Activated CD8-positive, alpha-beta T cell treated with anti-CD3 and anti-CD28 coated beads, Interleukin-2, amount 10 ng/mL, durations not matched to agents 7 days and 5 days (primary cell): ENCODE data around the gene ADGRD1. TPM values are rescaled to one million over a fixed set of nuclear protein-coding genes. Genes with fewer than 3 reads are reported as not detected.

Experiments used
- ATAC-seq: fragments of 150-1000 bp; cut with Tn5 transposase; one replicate; pipeline ENCODE4 v1.10.0; 2021; ENCODE audit warnings: moderate library complexity
- CTCF ChIA-PET: fragments of 350-600 bp; sonication (Branson Sonifier 250); formaldehyde crosslinking; loops from one replicate; lab custom pipeline; 2021; ENCODE audit warnings: antibody characterized with exemption; lab: Charles Lee
- POLR2A ChIA-PET: fragments of 350-600 bp; sonication (Branson Sonifier 250); formaldehyde crosslinking; loops from one replicate; lab custom pipeline; 2021; ENCODE audit warnings: antibody characterized with exemption; lab: Charles Lee
- DNase-seq: peaks from one replicate; pipeline ENCODE4 v3.0.0-alpha.2; 2020
- H3K27ac Mint-ChIP-seq: one replicate; pipeline ENCODE4 v1.8.0; 2021; ENCODE audit warnings: mild to moderate bottlenecking, mixed read lengths
- H3K27me3 Mint-ChIP-seq: one replicate; pipeline ENCODE4 v1.8.0; 2021; ENCODE audit warnings: low read depth, mixed read lengths
- H3K36me3 Mint-ChIP-seq: one replicate; pipeline ENCODE4 v1.8.0; 2021; ENCODE audit warnings: low read depth, mixed read lengths
- H3K4me1 Mint-ChIP-seq: one replicate; pipeline ENCODE4 v1.8.0; 2021; ENCODE audit warnings: low read depth, mixed read lengths
- H3K4me3 Mint-ChIP-seq: one replicate; pipeline ENCODE4 v1.8.0; 2021; ENCODE audit warnings: mild to moderate bottlenecking, mixed read lengths
- H3K9me3 Mint-ChIP-seq: one replicate; pipeline ENCODE4 v1.8.0; 2022; ENCODE audit warnings: mixed read lengths; ENCODE audit not compliant: insufficient read depth
- total RNA-seq, 2 experiments: library from RNA; stranded (reverse); gene quantifications; one replicate each; pipeline ENCODE4 v1.2.3, GENCODE V29; 2021

The ADGRD1 gene
- total RNA-seq, 2 experiments from 2014 or later = not detected

DNA sequence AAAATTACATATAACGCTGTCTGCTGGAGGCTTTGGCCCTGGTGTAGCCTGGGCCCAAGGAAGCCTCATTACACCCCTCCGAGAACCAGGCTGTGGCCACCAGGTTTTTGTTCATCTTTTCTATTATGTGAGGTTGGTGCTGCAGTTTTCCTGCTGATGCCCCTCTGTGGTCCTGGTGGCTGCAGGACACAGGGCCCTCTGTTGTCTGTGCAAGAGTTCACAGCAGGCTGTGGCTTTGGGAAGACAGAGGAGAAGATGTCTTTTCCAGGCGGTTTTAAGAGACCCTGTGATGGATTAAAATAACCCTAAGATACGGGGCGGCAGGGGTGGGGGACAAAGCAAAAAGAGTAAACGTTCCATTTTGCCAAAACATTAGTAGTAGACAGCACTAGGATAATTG lies 121.5 kb downstream of the ADGRD1 start:
- H3K27me3 Mint-ChIP-seq = peaks cover 4% of the 10 kb centered on the region
- POLR2A ChIA-PET = no interaction called here
- H3K36me3 Mint-ChIP-seq = no peaks in the 10 kb centered on the region
- no peak for DNase-seq
- no peaks in the 10 kb centered on the region for H3K4me1 Mint-ChIP-seq
- H3K27ac Mint-ChIP-seq = no peak overlapping the region
- no peak overlapping the region for H3K4me3 Mint-ChIP-seq
- H3K9me3 Mint-ChIP-seq = no peaks in the 10 kb centered on the region
- CTCF ChIA-PET = no interaction called here
- no peak for ATAC-seq

DNA sequence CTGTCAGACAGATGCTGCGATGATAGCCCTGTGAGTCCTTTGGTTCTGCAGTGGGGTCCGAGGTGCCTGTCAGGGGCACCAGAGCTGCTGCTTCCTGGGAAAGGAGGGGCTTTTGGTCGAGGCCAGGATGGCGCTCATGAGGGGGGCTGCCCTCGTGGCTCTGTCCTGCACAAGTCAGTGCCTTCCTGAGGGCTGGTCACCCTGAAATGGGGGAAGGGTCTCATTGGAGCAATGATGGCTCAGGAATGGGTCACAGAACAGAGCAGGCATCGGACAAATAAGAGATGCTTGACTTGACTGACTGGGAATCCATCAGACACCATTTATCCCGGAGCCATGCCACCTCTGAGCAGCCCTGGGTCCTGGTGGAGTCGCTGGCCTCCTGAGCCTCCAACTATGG lies 121.9 kb downstream of the ADGRD1 start:
- no peaks in the 10 kb centered on the region for H3K4me1 Mint-ChIP-seq
- CTCF ChIA-PET = no interaction called here
- no peak for DNase-seq
- POLR2A ChIA-PET = no interaction called here
- no peak for ATAC-seq
- H3K36me3 Mint-ChIP-seq = no peaks in the 10 kb centered on the region
- no peak overlapping the region for H3K27ac Mint-ChIP-seq
- H3K9me3 Mint-ChIP-seq = no peaks in the 10 kb centered on the region
- H3K27me3 Mint-ChIP-seq = peaks cover 4% of the 10 kb centered on the region
- no peak overlapping the region for H3K4me3 Mint-ChIP-seq

DNA sequence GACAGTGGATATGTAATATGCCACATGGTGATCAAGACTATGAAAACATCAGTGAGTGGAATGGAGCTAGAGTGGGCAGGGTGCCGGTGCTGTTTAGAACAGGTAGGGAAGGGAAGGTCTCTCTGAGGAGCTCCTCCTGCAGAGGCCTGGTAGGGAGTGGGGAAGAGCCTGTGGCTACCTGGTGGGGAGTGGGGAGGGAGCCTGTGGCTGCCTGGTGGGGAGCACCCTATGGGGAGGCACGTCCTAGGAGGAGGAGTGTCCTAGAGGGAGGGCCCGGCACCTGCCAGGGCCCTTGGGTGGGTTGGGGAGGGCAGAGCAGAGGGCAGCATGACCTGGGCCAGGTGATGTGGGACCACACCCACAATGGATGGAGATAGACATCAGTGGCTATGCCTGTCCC lies 122.6 kb downstream of the ADGRD1 start:
- H3K36me3 Mint-ChIP-seq = no peaks in the 10 kb centered on the region
- ChIA-PET CTCF (no interaction called here), POLR2A (no interaction called here)
- H3K27me3 Mint-ChIP-seq = peaks cover 4% of the 10 kb centered on the region
- no peak overlapping the region for H3K27ac Mint-ChIP-seq
- DNase-seq (no peak), ATAC-seq (no peak)
- H3K4me3 Mint-ChIP-seq = no peak overlapping the region
- H3K9me3 Mint-ChIP-seq = no peaks in the 10 kb centered on the region
- H3K4me1 Mint-ChIP-seq = no peaks in the 10 kb centered on the region

DNA sequence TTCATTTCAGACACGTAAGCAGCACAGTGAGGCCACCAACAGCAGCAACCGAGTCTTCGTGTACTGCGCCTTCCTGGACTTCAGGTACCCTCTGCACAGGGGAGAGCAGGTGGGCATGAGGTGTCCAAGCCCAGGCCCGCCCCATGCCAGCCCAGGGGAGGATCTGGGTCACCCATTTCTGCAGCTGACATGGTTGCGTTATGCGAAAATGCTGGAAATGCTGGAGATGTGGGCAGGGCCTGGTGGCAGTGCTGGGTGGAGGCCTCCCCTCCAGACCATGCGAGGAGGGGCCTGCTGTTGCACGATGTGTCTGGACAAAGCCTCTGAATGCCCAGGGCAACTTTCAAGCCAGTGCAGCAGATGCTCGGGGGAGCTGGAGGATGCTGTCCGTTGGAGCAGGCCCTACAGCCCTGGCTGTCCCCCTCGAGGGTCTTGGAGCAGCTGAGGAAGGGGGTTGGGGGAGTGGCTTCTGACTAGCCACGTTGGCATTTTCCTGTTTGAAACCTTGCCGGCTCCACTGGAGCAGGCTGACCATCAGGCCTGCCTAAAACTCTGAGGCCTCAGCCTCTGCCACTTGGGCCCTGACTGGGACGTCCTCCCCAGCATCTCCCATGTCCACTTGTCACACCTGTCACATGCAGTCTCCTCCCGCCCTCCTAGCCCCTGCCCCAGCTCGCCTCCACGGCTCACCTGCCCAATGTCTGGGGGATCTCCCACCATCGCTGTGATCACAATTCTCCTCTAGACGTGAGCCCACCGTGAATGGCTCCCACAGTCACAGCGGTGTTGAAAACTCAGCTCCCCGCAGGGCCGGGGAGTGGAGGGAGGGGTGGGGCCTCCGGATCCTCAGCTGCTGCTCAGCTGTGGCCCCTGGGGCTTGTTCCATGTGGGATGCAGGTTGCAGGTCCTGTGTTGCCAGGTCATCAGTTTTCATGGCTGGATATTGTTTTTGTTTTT lies 123.4 kb downstream of the ADGRD1 start:
- H3K4me1 Mint-ChIP-seq = no peaks in the 10 kb centered on the region
- no peak for DNase-seq
- H3K27me3 Mint-ChIP-seq = peaks cover 5% of the 10 kb centered on the region
- ChIA-PET POLR2A (no interaction called here), CTCF (interaction anchor here (0.8 kb wide), 1 partner anchor 28 kb away, joined by 3 read pairs; no protein-coding TSS in a partner anchor)
- H3K27ac Mint-ChIP-seq = no peak overlapping the region
- no peak for ATAC-seq
- H3K4me3 Mint-ChIP-seq = no peak overlapping the region
- no peaks in the 10 kb centered on the region for H3K9me3 Mint-ChIP-seq
- H3K36me3 Mint-ChIP-seq = no peaks in the 10 kb centered on the region

DNA sequence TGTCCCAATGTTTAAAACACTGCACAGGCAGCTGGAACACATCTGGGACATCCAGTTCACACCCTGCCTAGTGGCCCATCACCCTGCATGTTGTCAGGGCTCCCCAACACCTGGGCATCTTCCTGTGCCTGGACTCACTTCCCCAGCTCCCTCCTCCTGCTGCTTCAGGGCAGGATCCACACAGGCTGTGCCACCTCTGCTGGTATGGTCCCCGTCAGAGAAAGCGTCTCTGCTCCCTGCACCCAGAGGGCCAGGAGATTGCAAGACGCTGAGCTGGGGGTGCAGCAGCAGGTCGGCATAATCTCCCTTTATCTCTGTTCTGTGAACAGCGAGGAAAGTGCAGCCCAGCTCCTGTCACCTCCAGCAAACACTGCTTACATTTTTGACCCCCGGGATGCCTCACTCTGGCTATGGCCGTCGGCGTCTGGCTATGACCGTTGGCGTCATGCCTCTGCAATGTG lies 124.3 kb downstream of the ADGRD1 start:
- peaks cover 7% of the 10 kb centered on the region for H3K27me3 Mint-ChIP-seq
- CTCF ChIA-PET = interaction anchor here (0.8 kb wide), 1 partner anchor 27 kb away, joined by 3 read pairs; no protein-coding TSS in a partner anchor
- POLR2A ChIA-PET = no interaction called here
- no peak overlapping the region for H3K27ac Mint-ChIP-seq
- no peak for ATAC-seq
- H3K4me3 Mint-ChIP-seq = no peak overlapping the region
- no peaks in the 10 kb centered on the region for H3K36me3 Mint-ChIP-seq
- no peaks in the 10 kb centered on the region for H3K9me3 Mint-ChIP-seq
- no peaks in the 10 kb centered on the region for H3K4me1 Mint-ChIP-seq
- no peak for DNase-seq

DNA sequence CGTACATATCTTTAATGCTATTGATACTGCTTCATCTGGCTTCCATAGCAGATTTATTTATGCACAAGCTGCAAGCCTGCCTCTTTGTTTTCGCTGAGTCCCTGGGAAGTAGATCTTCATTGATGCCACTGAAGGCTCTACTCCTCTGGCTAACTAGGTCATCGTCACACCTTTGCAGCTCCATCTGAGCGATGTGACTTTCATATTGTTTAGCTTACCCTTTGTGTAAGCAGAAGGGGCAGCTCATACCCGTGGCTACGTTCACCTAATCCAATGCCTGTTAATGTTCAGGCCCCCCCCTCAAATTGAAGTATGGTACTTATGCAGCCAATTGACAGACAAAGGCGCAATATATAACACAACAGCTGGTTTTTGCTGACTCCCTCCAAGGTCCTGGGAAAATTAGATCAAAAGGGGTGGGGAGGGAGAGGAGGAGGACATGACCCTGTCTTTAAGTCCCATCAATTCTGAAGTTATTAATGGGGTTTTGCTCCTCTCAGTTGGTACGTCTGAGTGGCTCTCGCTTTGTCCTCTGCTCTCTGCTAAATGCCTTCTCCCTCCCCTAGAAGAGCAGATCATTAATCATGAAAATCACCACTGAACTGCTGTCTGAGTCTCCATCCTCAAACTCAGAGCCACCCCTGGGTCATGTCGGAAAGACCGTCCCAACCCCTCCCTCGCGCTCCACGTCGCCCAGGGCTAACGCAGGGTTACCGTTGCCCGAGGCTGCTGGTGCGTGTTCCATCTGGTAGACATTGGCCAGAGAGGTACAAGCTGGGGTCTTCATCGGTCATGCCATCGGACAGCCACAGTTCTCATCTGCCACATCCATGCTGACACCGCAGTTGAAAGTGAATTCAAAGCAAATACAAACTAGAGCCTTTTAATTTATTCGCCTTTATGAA lies 128.8 kb downstream of the ADGRD1 start:
- Mint-ChIP-seq H3K4me1 (no peaks in the 10 kb centered on the region), H3K27me3 (peaks cover 7% of the 10 kb centered on the region), H3K9me3 (no peaks in the 10 kb centered on the region), H3K36me3 (no peaks in the 10 kb centered on the region), H3K4me3 (no peak overlapping the region), H3K27ac (no peak overlapping the region)
- ChIA-PET CTCF (interaction anchor here (0.9 kb wide), 1 partner anchor 50 kb away, joined by 3 read pairs; no protein-coding TSS in a partner anchor), POLR2A (no interaction called here)
- ATAC-seq (no peak), DNase-seq (no peak)

DNA sequence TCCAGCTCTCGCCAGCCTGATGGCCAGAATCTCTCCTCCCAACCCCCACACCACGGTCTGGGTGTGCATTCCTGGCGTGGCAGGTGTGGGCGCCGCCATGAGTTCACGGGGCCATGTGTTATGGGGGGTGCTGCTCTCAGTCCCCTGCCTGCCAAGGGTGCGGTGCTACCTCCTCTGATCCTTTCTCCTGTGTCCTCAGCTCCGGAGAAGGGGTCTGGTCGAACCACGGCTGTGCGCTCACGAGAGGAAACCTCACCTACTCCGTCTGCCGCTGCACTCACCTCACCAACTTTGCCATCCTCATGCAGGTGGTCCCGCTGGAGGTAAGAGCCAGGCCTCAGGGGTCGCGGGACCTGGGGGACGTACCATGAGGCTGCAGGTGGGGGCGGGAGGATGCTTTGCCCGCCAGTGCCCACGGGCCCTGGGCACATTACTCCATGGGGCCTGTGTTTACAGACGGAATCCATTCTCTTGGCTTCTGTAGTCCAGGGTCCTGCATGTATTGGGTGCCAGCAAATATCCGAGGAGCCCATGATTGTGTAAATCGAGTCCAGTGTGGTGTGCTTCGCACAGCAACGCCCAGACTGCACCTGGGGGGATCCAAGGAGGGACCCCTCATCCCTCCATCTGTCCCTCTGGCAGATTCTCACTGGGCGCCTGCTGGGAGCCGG lies 130.8 kb downstream of the ADGRD1 start:
- ATAC-seq (no peak), DNase-seq (no peak)
- no peaks in the 10 kb centered on the region for H3K4me1 Mint-ChIP-seq
- no peak overlapping the region for H3K27ac Mint-ChIP-seq
- ChIA-PET CTCF (no interaction called here), POLR2A (no interaction called here)
- peaks cover 3% of the 10 kb centered on the region for H3K27me3 Mint-ChIP-seq
- no peaks in the 10 kb centered on the region for H3K36me3 Mint-ChIP-seq
- H3K4me3 Mint-ChIP-seq = no peak overlapping the region
- H3K9me3 Mint-ChIP-seq = no peaks in the 10 kb centered on the region

DNA sequence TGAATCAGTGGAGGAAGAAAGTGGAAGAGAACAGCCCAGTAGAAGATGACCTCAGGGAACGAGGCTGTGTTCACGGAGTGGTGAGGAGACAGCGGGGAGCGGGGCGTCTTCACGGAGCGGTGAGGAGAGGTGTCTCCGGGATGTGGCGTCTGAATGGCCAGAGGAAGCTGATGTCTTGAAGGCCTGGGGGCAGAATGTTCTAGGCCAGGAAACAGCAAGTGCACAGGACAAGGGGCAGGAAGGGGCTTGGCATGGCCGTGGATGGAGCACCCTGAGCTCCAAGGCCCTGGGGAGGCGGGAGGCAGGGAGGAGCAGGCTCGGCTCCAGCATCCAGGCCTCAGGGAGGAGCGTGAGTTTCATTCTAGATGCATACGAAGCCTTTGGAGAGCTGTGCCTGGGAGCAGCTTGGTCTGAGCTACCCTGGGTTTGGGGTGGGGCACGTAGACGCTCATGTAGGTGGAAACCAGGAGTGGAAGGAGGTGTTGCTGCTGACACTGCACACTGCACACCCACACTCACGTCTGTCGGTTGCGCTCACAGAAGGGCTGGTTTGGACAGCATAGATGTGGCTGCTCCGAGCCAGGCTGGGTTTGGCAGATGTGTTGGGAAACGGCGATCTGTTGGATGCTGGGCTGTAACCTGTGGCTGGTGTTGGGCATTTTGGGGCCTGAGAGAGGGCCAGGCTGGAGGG lies 131.6 kb downstream of the ADGRD1 start:
- ATAC-seq (no peak), DNase-seq (no peak)
- Mint-ChIP-seq H3K27ac (no peak overlapping the region), H3K4me1 (no peaks in the 10 kb centered on the region), H3K9me3 (no peaks in the 10 kb centered on the region), H3K27me3 (peaks cover 3% of the 10 kb centered on the region), H3K4me3 (no peak overlapping the region), H3K36me3 (no peaks in the 10 kb centered on the region)
- ChIA-PET POLR2A (no interaction called here), CTCF (no interaction called here)

DNA sequence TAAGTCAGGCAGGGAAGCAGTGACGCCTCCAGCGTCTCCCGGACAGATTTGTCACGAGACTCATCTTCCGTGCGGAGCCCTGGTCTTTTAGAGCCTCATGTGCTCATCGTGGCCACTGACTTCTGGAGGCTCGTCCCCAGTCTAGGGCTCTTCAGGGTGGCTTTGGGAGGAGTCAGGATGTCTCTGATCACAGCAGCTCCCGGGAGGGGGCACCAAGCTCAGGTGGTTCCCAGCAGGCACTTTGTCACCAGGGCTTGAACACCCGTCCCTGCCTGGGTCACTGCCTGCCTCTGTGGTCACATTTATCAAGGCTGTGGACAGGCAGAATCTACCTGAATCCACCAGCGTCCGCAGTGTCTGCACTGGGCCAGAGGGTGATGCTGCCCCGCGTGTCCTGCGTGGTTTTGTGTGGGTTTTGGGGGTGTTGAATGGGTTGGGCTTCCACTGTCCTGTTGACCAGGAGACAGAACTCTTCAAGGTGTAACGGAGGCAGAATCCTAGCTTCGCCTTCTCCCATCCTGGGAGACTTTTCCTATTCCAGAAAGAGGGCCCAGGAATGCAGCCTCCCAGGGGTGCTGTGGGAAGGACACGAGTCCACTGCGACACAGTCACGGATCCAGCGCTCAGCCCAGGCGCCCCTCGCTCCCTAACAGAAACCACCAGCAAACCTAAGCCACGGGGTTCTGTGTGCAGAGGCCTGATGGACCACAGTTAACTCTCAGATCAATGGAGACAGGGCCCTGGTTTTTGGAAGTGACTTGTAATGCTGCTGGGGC lies 132.3 kb downstream of the ADGRD1 start:
- no peaks in the 10 kb centered on the region for H3K4me1 Mint-ChIP-seq
- ChIA-PET POLR2A (no interaction called here), CTCF (no interaction called here)
- DNase-seq (no peak), ATAC-seq (no peak)
- H3K36me3 Mint-ChIP-seq = no peaks in the 10 kb centered on the region
- no peak overlapping the region for H3K4me3 Mint-ChIP-seq
- H3K27me3 Mint-ChIP-seq = peaks cover 3% of the 10 kb centered on the region
- H3K27ac Mint-ChIP-seq = no peak overlapping the region
- H3K9me3 Mint-ChIP-seq = no peaks in the 10 kb centered on the region

DNA sequence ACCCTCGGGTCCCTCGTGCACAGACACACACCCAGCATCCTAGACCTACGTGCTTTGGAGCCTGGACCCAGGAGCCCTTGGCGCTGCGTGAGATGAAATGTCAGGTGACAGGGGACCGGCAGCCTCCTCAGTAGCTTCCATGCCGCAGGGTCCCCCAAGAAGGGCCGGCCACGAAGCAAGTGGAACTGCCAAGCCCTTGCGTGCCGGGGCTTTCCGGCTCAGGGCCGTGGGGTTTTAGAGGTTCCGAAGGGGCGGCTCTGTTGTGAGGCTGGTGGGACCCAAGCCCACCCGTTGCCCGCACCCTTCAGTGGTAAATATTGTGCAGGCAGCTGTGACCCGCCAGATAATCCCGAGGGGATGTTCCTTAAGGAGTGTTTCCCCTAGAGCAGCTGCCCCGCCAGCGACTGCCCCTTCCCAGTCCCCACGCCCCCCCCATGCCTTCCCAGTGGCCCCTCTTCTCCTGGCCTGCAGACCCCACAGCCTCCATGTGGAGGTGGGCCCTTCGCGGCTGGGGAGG lies 133.7 kb downstream of the ADGRD1 start:
- no peaks in the 10 kb centered on the region for H3K9me3 Mint-ChIP-seq

More for the DNA sequence above, 133.7 kb downstream of the ADGRD1 start:
- ChIA-PET CTCF (no interaction called here), POLR2A (no interaction called here)
- no peaks in the 10 kb centered on the region for H3K36me3 Mint-ChIP-seq
- ATAC-seq (no peak), DNase-seq (no peak)
- H3K4me1 Mint-ChIP-seq = peaks cover 8% of the 10 kb centered on the region
- H3K4me3 Mint-ChIP-seq = no peak overlapping the region
- no peaks in the 10 kb centered on the region for H3K27me3 Mint-ChIP-seq
- H3K27ac Mint-ChIP-seq = no peak overlapping the region
